ENCODE data around the gene USH1C. TPM values are rescaled to one million over a fixed set of nuclear protein-coding genes. Genes with fewer than 3 reads are reported as not detected.

USH1C gene
- not detected for polyA plus RNA-seq (2012; ENCODE audit: missing spikeins)

- no peak for TF ChIP-seq POLR2AphosphoS5 (IDR thresholded peaks at IDR 0.05; ENCODE audit: low read depth, low read length)
- no peak for TF ChIP-seq TAF1 (IDR thresholded peaks at IDR 0.05; ENCODE audit: borderline replicate concordance, low read depth, low read length)
- no peak for TF ChIP-seq POLR2A (IDR thresholded peaks at IDR 0.05; ENCODE audit: low read depth, low read length)
- no peak for DNase-seq (ENCODE audit: insufficient read length)
- FAIRE-seq: no peak
Observed at GRCh38 chr11:17544181-17544622, at the start of gene USH1C. USH1C (minus strand) TSS chr11:17544416; CDS start chr11:17544307, 109 bp downstream.

GRCh38 chr11:17593466-17594245 lies 49.4 kb upstream of the USH1C start:
- FAIRE-seq (no peak), DNase-seq (ENCODE audit: insufficient read length) (no peak)
- TF ChIP-seq POLR2AphosphoS5 (IDR thresholded peaks at IDR 0.05; ENCODE audit: low read depth, low read length): no peak
- no peak for TF ChIP-seq POLR2A (IDR thresholded peaks at IDR 0.05; ENCODE audit: low read depth, low read length)
- TF ChIP-seq TAF1 (IDR thresholded peaks at IDR 0.05; ENCODE audit: borderline replicate concordance, low read depth, low read length): no peak

- no peak for TF ChIP-seq POLR2A (IDR thresholded peaks at IDR 0.05; ENCODE audit: low read depth, low read length)
- TF ChIP-seq POLR2AphosphoS5 (IDR thresholded peaks at IDR 0.05; ENCODE audit: low read depth, low read length): no peak
- no peak for TF ChIP-seq TAF1 (IDR thresholded peaks at IDR 0.05; ENCODE audit: borderline replicate concordance, low read depth, low read length)
- DNase-seq (ENCODE audit: insufficient read length) (no peak), FAIRE-seq (no peak)
Observed at GRCh38 chr11:17591293-17591692, 47.1 kb upstream of the USH1C start.

GRCh38 chr11:17590463-17590862 lies 46.2 kb upstream of the USH1C start:
- no peak for FAIRE-seq
- no peak for DNase-seq (ENCODE audit: insufficient read length)
- no peak for TF ChIP-seq TAF1 (IDR thresholded peaks at IDR 0.05; ENCODE audit: borderline replicate concordance, low read depth, low read length)
- no peak for TF ChIP-seq POLR2AphosphoS5 (IDR thresholded peaks at IDR 0.05; ENCODE audit: low read depth, low read length)
- no peak for TF ChIP-seq POLR2A (IDR thresholded peaks at IDR 0.05; ENCODE audit: low read depth, low read length)

- DNase-seq (ENCODE audit: insufficient read length) (no peak), FAIRE-seq (no peak)
- TF ChIP-seq POLR2A (IDR thresholded peaks at IDR 0.05; ENCODE audit: low read depth, low read length): no peak
- no peak for TF ChIP-seq TAF1 (IDR thresholded peaks at IDR 0.05; ENCODE audit: borderline replicate concordance, low read depth, low read length)
- TF ChIP-seq POLR2AphosphoS5 (IDR thresholded peaks at IDR 0.05; ENCODE audit: low read depth, low read length): no peak
Observed at GRCh38 chr11:17588721-17589120, 44.5 kb upstream of the USH1C start.

- DNase-seq (ENCODE audit: insufficient read length) (no peak), FAIRE-seq (no peak)
- TF ChIP-seq POLR2A (IDR thresholded peaks at IDR 0.05; ENCODE audit: low read depth, low read length): no peak
- no peak for TF ChIP-seq TAF1 (IDR thresholded peaks at IDR 0.05; ENCODE audit: borderline replicate concordance, low read depth, low read length)
- no peak for TF ChIP-seq POLR2AphosphoS5 (IDR thresholded peaks at IDR 0.05; ENCODE audit: low read depth, low read length)
Observed at GRCh38 chr11:17588166-17588565, 44.0 kb upstream of the USH1C start.

- DNase-seq (ENCODE audit: insufficient read length) (no peak), FAIRE-seq (no peak)
- no peak for TF ChIP-seq TAF1 (IDR thresholded peaks at IDR 0.05; ENCODE audit: borderline replicate concordance, low read depth, low read length)
Observed at GRCh38 chr11:17585911-17586695, 41.9 kb upstream of the USH1C start.

- FAIRE-seq: no peak
- TF ChIP-seq POLR2AphosphoS5 (IDR thresholded peaks at IDR 0.05; ENCODE audit: low read depth, low read length) (no peak), POLR2A (IDR thresholded peaks at IDR 0.05; ENCODE audit: low read depth, low read length) (no peak), TAF1 (IDR thresholded peaks at IDR 0.05; ENCODE audit: borderline replicate concordance, low read depth, low read length) (no peak)
- no peak for DNase-seq (ENCODE audit: insufficient read length)
Observed at GRCh38 chr11:17581732-17582053, 37.5 kb upstream of the USH1C start.

- FAIRE-seq (no peak), DNase-seq (ENCODE audit: insufficient read length) (no peak)
- no peak for TF ChIP-seq POLR2A (IDR thresholded peaks at IDR 0.05; ENCODE audit: low read depth, low read length)
- no peak for TF ChIP-seq TAF1 (IDR thresholded peaks at IDR 0.05; ENCODE audit: borderline replicate concordance, low read depth, low read length)
- TF ChIP-seq POLR2AphosphoS5 (IDR thresholded peaks at IDR 0.05; ENCODE audit: low read depth, low read length): no peak
Observed at GRCh38 chr11:17581036-17581731, 37.0 kb upstream of the USH1C start.

GRCh38 chr11:17580271-17580670 lies 36.1 kb upstream of the USH1C start:
- no peak for FAIRE-seq

GRCh38 chr11:17579451-17579850 lies 35.2 kb upstream of the USH1C start:
- FAIRE-seq (no peak), DNase-seq (ENCODE audit: insufficient read length) (no peak)
- TF ChIP-seq POLR2A (IDR thresholded peaks at IDR 0.05; ENCODE audit: low read depth, low read length): no peak
- TF ChIP-seq TAF1 (IDR thresholded peaks at IDR 0.05; ENCODE audit: borderline replicate concordance, low read depth, low read length): no peak
- TF ChIP-seq POLR2AphosphoS5 (IDR thresholded peaks at IDR 0.05; ENCODE audit: low read depth, low read length): no peak

More at GRCh38 chr11:17580271-17580670, 36.1 kb upstream of the USH1C start:
- TF ChIP-seq TAF1 (IDR thresholded peaks at IDR 0.05; ENCODE audit: borderline replicate concordance, low read depth, low read length): no peak
- no peak for TF ChIP-seq POLR2AphosphoS5 (IDR thresholded peaks at IDR 0.05; ENCODE audit: low read depth, low read length)
- no peak for TF ChIP-seq POLR2A (IDR thresholded peaks at IDR 0.05; ENCODE audit: low read depth, low read length)
- no peak for DNase-seq (ENCODE audit: insufficient read length)
